Naive thymus-derived CD4-positive, alpha-beta T cell (primary cell): ENCODE measurements around the gene GSTT2B. TPM values are rescaled to one million over a fixed set of nuclear protein-coding genes. Genes with fewer than 3 reads are reported as not detected.
A peak's percentile ranks its signal among the peaks of the same experiment; 100 is the strongest.
"Not testable (repeated sequence)": the region's sequence is repeated elsewhere in the genome, so short reads cannot be mapped to it uniquely, and the experiment has no call there.

Source experiments
- ATAC-seq: fragments of 150-1000 bp; cut with Tn5 transposase; 2 replicates; pipeline ENCODE4 v1.10.0; 2021; ENCODE audit warnings: mild to moderate bottlenecking, moderate library complexity
- CTCF ChIA-PET: fragments of 350-600 bp; sonication (Branson Sonifier 250); formaldehyde crosslinking; loops from one replicate; lab custom pipeline; 2021; ENCODE audit warnings: antibody characterized with exemption; lab: Charles Lee
- POLR2A ChIA-PET: fragments of 350-600 bp; sonication (Branson Sonifier 250); formaldehyde crosslinking; loops from one replicate; lab custom pipeline; 2021; ENCODE audit warnings: antibody characterized with exemption, inconsistent platforms; lab: Charles Lee
- DNase-seq, 9 donors: peaks; one replicate each; pipeline versions ENCODE4 v3.0.0 to v3.0.0-alpha.2; 2020 to 2022; ENCODE audit warnings: mixed read lengths in 1 of 9
- H3K27ac ChIP-seq: one replicate; pipeline ENCODE4 v1.7.0; 2013; ENCODE audit warnings: mild to moderate bottlenecking, low read depth, low read length, moderate library complexity
- H3K27me3 ChIP-seq, 2 donors: one replicate each; pipeline ENCODE4 v1.7.0; 2013; ENCODE audit warnings: low read length in 2 of 2, mild to moderate bottlenecking in 2 of 2, moderate library complexity in 2 of 2; ENCODE audit not compliant: control insufficient read depth in 2 of 2, insufficient read depth in 2 of 2
- H3K36me3 ChIP-seq, 3 experiments: 1 replicate in 2 of 3; 2 replicates in 1 of 3; pipeline ENCODE4 v1.7.0; 2013; ENCODE audit warnings: low read length in 3 of 3, mild to moderate bottlenecking in 3 of 3, moderate library complexity in 1 of 3; ENCODE audit not compliant: insufficient read depth in 3 of 3, control insufficient read depth in 2 of 3
- H3K4me1 ChIP-seq, 2 donors: one replicate each; pipeline ENCODE4 v1.7.0; 2013; ENCODE audit warnings: low read length in 2 of 2, mild to moderate bottlenecking in 2 of 2, moderate library complexity in 1 of 2; ENCODE audit not compliant: control insufficient read depth in 2 of 2, insufficient read depth in 2 of 2
- H3K4me3 ChIP-seq: 2 replicates; pipeline ENCODE4 v1.7.0; 2013; ENCODE audit warnings: mild to moderate bottlenecking, low read length
- H3K9me3 ChIP-seq, 3 experiments: 1 replicate in 2 of 3; 2 replicates in 1 of 3; pipeline ENCODE4 v1.7.0; 2013; ENCODE audit warnings: low read length in 3 of 3; ENCODE audit not compliant: control insufficient read depth in 2 of 3
- H3K27ac Mint-ChIP-seq, 9 donors: one replicate each; pipeline ENCODE4 v1.8.0; 2020 to 2022; ENCODE audit warnings: mixed read lengths in 9 of 9, mild to moderate bottlenecking in 8 of 9, moderate library complexity in 5 of 9, inconsistent platforms in 2 of 9
- H3K27me3 Mint-ChIP-seq, 5 donors: one replicate each; pipeline ENCODE4 v1.8.0; 2021 to 2022; ENCODE audit warnings: mixed read lengths in 5 of 5, mild to moderate bottlenecking in 1 of 5
- H3K36me3 Mint-ChIP-seq, 5 donors: one replicate each; pipeline ENCODE4 v1.8.0; 2020 to 2022; ENCODE audit warnings: mixed read lengths in 5 of 5, mild to moderate bottlenecking in 3 of 5, inconsistent platforms in 1 of 5
- H3K4me1 Mint-ChIP-seq, 7 donors: one replicate each; pipeline ENCODE4 v1.8.0; 2020 to 2022; ENCODE audit warnings: mixed read lengths in 7 of 7, mild to moderate bottlenecking in 3 of 7, inconsistent platforms in 1 of 7
- H3K4me3 Mint-ChIP-seq, 10 donors: one replicate each; pipeline ENCODE4 v1.8.0; 2020 to 2022; ENCODE audit warnings: mild to moderate bottlenecking in 10 of 10, mixed read lengths in 10 of 10, moderate library complexity in 6 of 10, inconsistent platforms in 2 of 10
- H3K9me3 Mint-ChIP-seq, 11 donors: one replicate each; pipeline ENCODE4 v1.8.0; 2020 to 2022; ENCODE audit warnings: mixed read lengths in 11 of 11, mild to moderate bottlenecking in 4 of 11, inconsistent platforms in 1 of 11, moderate library complexity in 1 of 11
- intact Hi-C, 2 donors: fragments of 100-400 bp; cut with micrococcal nuclease; formaldehyde crosslinking; loops; one replicate each; pipeline ENCODE4 v1.15.1; 2023
- polyA plus RNA-seq, 2 donors: library from polyadenylated mRNA; unstranded; fragments of 300-500 nt; fragmentation: Illumina TruSeq; gene quantifications; one replicate each; pipeline ENCODE4 v1.2.3, GENCODE V29; 2021
- total RNA-seq, 6 experiments: library from RNA in 5 of 6; stranded (reverse) in 5 of 6; gene quantifications; 1 replicate in 5 of 6; 2 replicates in 1 of 6; pipeline ENCODE4 v1.2.3 and lab custom pipeline; 2021 to 2026

GSTT2B gene
- total and polyA plus RNA-seq, 7 experiments from 2014 or later: not detected

- H3K9me3 ChIP-seq, H3K4me1 Mint-ChIP-seq, H3K4me1 ChIP-seq, H3K4me3 Mint-ChIP-seq, DNase-seq, H3K36me3 Mint-ChIP-seq, H3K27me3 ChIP-seq, H3K27ac ChIP-seq, H3K27me3 Mint-ChIP-seq, ATAC-seq, H3K9me3 Mint-ChIP-seq, H3K36me3 ChIP-seq, H3K4me3 ChIP-seq: not testable (repeated sequence)
- ChIA-PET CTCF (interaction anchor here (0.6 kb wide), 1 partner anchor 149 kb away, joined by 3 read pairs; no protein-coding TSS in a partner anchor), POLR2A (interaction anchor here (0.6 kb wide), 1 partner anchor 61 kb away, joined by 3 read pairs; no protein-coding TSS in a partner anchor)
- intact Hi-C loops: loop anchor here in 1 of 2 donors (10.0 kb wide), 2 partner anchors 148 to 198 kb away; partner anchors contain the start of gene SUSD2
- H3K27ac Mint-ChIP-seq: peak overlapping the region in 1 of 9 donors; percentile 5
These were observed 25.7 kb upstream of the GSTT2B start for GRCh38 chr22:23986538-23987178.

- H3K27ac ChIP-seq, H3K27me3 Mint-ChIP-seq, POLR2A ChIA-PET, H3K9me3 ChIP-seq, H3K4me3 Mint-ChIP-seq, H3K4me3 ChIP-seq, CTCF ChIA-PET, H3K4me1 Mint-ChIP-seq, H3K27me3 ChIP-seq, H3K36me3 Mint-ChIP-seq, H3K9me3 Mint-ChIP-seq, DNase-seq, H3K4me1 ChIP-seq, ATAC-seq, H3K36me3 ChIP-seq: not testable (repeated sequence)
- intact Hi-C loops: loop anchor here in 1 of 2 donors (10.0 kb wide), 2 partner anchors 149 to 199 kb away; partner anchors contain the start of gene SUSD2
- H3K27ac Mint-ChIP-seq: peak overlapping the region in 2 of 9 donors; percentile 5 to 22
These were observed 25.1 kb upstream of the GSTT2B start for GRCh38 chr22:23986089-23986488.

- Mint-ChIP-seq H3K4me1 (peaks cover 0 to 10% (median 2%) of the 10 kb centered on the region in 7 donors), H3K4me3 (no peak overlapping the region), H3K36me3 (no peaks in the 10 kb centered on the region), H3K9me3 (peaks cover 0 to 2% (median 0%) of the 10 kb centered on the region in 11 donors), H3K27ac (peak overlapping the region in 2 of 9 donors; percentile 10 to 16), H3K27me3 (peaks cover 0 to 4% (median 0%) of the 10 kb centered on the region in 5 donors)
- H3K4me1 ChIP-seq: no peaks in the 10 kb centered on the region
- no peak overlapping the region for H3K27ac ChIP-seq
- ATAC-seq (peak; percentile 89), DNase-seq (peak in 7 of 9 donors; percentile 31 to 69 (median 37))
- no peaks in the 10 kb centered on the region for H3K36me3 ChIP-seq
- CTCF ChIA-PET: no interaction called here
- no peaks in the 10 kb centered on the region for H3K9me3 ChIP-seq
- POLR2A ChIA-PET: no interaction called here
- no peaks in the 10 kb centered on the region for H3K27me3 ChIP-seq
- no peak overlapping the region for H3K4me3 ChIP-seq
- intact Hi-C loops: loop anchor here (5.0 to 10.0 kb wide), 7 partner anchors 53 to 543 kb away; partner anchors contain the start of gene SUSD2 (in 1 of the 2)
These were observed 23.4 kb upstream of the GSTT2B start for GRCh38 chr22:23984430-23984829.

- ATAC-seq, H3K27me3 ChIP-seq, POLR2A ChIA-PET, H3K9me3 ChIP-seq, H3K27ac Mint-ChIP-seq, DNase-seq, CTCF ChIA-PET, H3K4me3 ChIP-seq, H3K36me3 ChIP-seq, H3K27ac ChIP-seq, H3K36me3 Mint-ChIP-seq, H3K4me1 ChIP-seq, H3K4me1 Mint-ChIP-seq, H3K9me3 Mint-ChIP-seq, H3K27me3 Mint-ChIP-seq: not testable (repeated sequence)
- intact Hi-C loops: loop anchor here (5.0 to 10.0 kb wide), 7 partner anchors 57 to 547 kb away; partner anchors contain the start of gene SUSD2 (in 1 of the 2)
- H3K4me3 Mint-ChIP-seq: peak overlapping the region in 1 of 10 donors; percentile 28
These were observed 19.6 kb upstream of the GSTT2B start for GRCh38 chr22:23980567-23980966.

GRCh38 chr22:23979557-23980240 lies 18.7 kb upstream of the GSTT2B start, which contains the start of gene GSTT2:
Gene GSTT2 (plus strand): TSS chr22:23980134.
- DNase-seq, H3K4me1 ChIP-seq, H3K36me3 ChIP-seq, H3K27ac ChIP-seq, H3K9me3 ChIP-seq, ATAC-seq, CTCF ChIA-PET, H3K4me1 Mint-ChIP-seq, H3K36me3 Mint-ChIP-seq, H3K27ac Mint-ChIP-seq, H3K27me3 ChIP-seq, H3K4me3 ChIP-seq, H3K9me3 Mint-ChIP-seq, POLR2A ChIA-PET, H3K27me3 Mint-ChIP-seq: not testable (repeated sequence)
- H3K4me3 Mint-ChIP-seq: peak within 1 kb of the TSS in 1 of 10 donors; percentile 28
- intact Hi-C loops: loop anchor here (5.0 to 10.0 kb wide), 7 partner anchors 58 to 548 kb away; partner anchors contain the start of gene SUSD2 (in 1 of the 2)

- CTCF ChIA-PET, H3K36me3 Mint-ChIP-seq, H3K36me3 ChIP-seq, H3K27ac Mint-ChIP-seq, H3K9me3 ChIP-seq, DNase-seq, POLR2A ChIA-PET, H3K4me3 ChIP-seq, H3K27me3 Mint-ChIP-seq, H3K4me1 ChIP-seq, H3K4me1 Mint-ChIP-seq, H3K27me3 ChIP-seq, H3K9me3 Mint-ChIP-seq, ATAC-seq, H3K27ac ChIP-seq, intact Hi-C loops, H3K4me3 Mint-ChIP-seq: not testable (repeated sequence)
These were observed 16.3 kb upstream of the GSTT2B start for GRCh38 chr22:23977304-23977703.
